HFFc6 (cell line): ENCODE data around the gene CFAP53. TPM values are rescaled to one million over a fixed set of nuclear protein-coding genes. Genes with fewer than 3 reads are reported as not detected.
"Not testable (repeated sequence)": the region's sequence is repeated elsewhere in the genome, so short reads cannot be mapped to it uniquely, and the experiment has no call there.

Source experiments
- DNase-seq: peaks from one replicate; pipeline ENCODE4 v3.0.0-alpha.2; 2018
- H3K27ac Mint-ChIP-seq: 2 replicates; pipeline ENCODE4 v1.8.0; 2020; ENCODE audit warnings: mild to moderate bottlenecking, mixed read lengths
- H3K27me3 Mint-ChIP-seq: 2 replicates; pipeline ENCODE4 v1.8.0; 2021; ENCODE audit warnings: mild to moderate bottlenecking, moderate library complexity, mixed read lengths; ENCODE audit not compliant: insufficient read depth
- H3K36me3 Mint-ChIP-seq: 2 replicates; pipeline ENCODE4 v1.8.0; 2021; ENCODE audit warnings: low read depth, mixed read lengths
- H3K4me1 Mint-ChIP-seq: 2 replicates; pipeline ENCODE4 v1.8.0; 2020; ENCODE audit warnings: low read depth, mixed read lengths
- H3K4me3 Mint-ChIP-seq: 2 replicates; pipeline ENCODE4 v1.8.0; 2020; ENCODE audit warnings: mild to moderate bottlenecking, moderate library complexity, mixed read lengths
- H3K9me3 Mint-ChIP-seq: 2 replicates; pipeline ENCODE4 v1.8.0; 2020; ENCODE audit warnings: mild to moderate bottlenecking, mixed read lengths
- total RNA-seq, 6 experiments: library from RNA; stranded (reverse); fragmentation: NEBNext Ultra II Directional; extraction: Animal tissue kit (Norgen Biotek cat#: 25700); gene quantifications; 2 replicates in 1 of 6; 3 replicates in 5 of 6; pipeline ENCODE4 v1.2.3, GENCODE V29; 2021
- TF ChIP-seq, protein P1 (sequence below): fragments of 200-600 bp; sonication (generic); IDR thresholded peaks from 2 replicates; pipeline ENCODE4 v1.5.0; 2021; ENCODE audit warnings: antibody characterized with exemption, mild to moderate bottlenecking

Gene CFAP53
- total RNA-seq, 6 experiments from 2014 or later = 0.10 to 0.17 (median 0.14) TPM; not detected in 3

DNA sequence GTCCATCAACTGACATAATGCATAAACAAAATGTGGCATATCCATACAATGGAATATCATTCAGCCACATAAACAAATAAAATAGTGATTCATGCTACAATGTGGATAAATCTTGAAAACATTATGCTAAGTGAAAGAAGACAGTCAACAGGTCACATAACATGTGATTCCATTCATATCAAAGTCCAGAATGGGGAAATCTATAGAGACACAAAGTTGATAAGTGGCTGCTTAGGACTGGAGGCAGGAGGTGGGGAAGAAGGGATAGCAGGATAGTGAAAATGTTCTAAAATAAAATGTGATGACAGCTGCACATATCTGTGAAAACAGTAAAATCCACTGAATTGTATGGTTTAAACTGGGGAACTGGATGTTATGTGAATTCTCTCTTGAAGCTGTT is 18.7 kb downstream of the CFAP53 start:
- Mint-ChIP-seq H3K9me3 (peaks cover under 1% of the 10 kb centered on the region; the same call in 1 of the 2 replicates), H3K27me3 (peaks cover 4% of the 10 kb centered on the region; the same call in 1 of the 2 replicates), H3K36me3 (no peaks in the 10 kb centered on the region), H3K4me1 (no peaks in the 10 kb centered on the region), H3K27ac (no peak overlapping the region), H3K4me3 (no peak overlapping the region)
- no peak for DNase-seq
- TF ChIP-seq, protein P1, sequence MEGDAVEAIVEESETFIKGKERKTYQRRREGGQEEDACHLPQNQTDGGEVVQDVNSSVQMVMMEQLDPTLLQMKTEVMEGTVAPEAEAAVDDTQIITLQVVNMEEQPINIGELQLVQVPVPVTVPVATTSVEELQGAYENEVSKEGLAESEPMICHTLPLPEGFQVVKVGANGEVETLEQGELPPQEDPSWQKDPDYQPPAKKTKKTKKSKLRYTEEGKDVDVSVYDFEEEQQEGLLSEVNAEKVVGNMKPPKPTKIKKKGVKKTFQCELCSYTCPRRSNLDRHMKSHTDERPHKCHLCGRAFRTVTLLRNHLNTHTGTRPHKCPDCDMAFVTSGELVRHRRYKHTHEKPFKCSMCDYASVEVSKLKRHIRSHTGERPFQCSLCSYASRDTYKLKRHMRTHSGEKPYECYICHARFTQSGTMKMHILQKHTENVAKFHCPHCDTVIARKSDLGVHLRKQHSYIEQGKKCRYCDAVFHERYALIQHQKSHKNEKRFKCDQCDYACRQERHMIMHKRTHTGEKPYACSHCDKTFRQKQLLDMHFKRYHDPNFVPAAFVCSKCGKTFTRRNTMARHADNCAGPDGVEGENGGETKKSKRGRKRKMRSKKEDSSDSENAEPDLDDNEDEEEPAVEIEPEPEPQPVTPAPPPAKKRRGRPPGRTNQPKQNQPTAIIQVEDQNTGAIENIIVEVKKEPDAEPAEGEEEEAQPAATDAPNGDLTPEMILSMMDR = no peak

DNA sequence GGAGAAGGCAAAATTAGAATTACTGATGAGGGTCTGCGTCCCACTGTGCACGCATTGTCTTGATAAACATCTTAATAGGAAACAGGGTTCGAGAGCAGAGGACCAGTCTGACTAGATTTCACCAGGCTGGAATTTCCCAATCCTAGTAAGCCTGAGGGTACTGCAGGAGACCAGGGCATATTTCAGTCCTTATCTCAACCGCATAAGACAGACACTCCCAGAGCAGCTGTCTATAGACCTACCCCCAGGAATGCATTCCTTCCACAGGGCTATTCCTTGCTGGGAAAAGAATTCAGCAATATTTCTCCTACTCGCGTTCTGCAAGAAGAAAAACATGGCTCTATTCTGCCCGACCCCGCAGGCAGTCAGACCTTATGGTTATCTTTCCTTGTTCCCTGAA is 24.5 kb downstream of the CFAP53 start:
- H3K9me3 Mint-ChIP-seq = peaks cover 28% of the 10 kb centered on the region
- H3K4me1 Mint-ChIP-seq, H3K27me3 Mint-ChIP-seq, DNase-seq, H3K27ac Mint-ChIP-seq, H3K36me3 Mint-ChIP-seq, H3K4me3 Mint-ChIP-seq: not testable (repeated sequence)

DNA sequence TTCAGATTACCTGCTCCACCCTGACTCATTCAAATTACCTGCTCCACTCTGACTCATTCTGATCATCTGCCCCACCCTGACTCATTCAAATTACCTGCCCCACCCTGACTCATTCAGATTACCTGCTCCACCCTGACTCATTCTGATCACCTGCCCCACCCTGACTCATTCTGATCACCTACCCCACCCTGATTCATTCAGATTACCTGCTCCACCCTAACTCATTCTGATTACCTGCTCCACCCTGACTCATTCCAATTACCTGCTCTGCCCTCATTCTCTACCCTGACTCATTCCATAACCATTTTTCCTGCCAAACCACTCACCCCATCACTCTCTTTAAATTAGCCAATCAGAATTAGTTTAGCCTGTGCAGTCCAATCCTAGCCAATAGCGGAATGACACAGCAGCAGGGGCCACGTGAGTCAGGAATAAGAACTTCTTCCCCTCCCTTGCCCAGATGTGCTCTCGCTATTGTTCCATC is 26.2 kb downstream of the CFAP53 start:
- peaks cover 6% of the 10 kb centered on the region for H3K27me3 Mint-ChIP-seq
- peaks cover 28% of the 10 kb centered on the region for H3K9me3 Mint-ChIP-seq
- H3K4me3 Mint-ChIP-seq = no peak overlapping the region
- H3K27ac Mint-ChIP-seq = no peak overlapping the region
- no peaks in the 10 kb centered on the region; the same call in 1 of the 2 replicates for H3K36me3 Mint-ChIP-seq
- DNase-seq = no peak
- TF ChIP-seq, protein P1 = no peak
- H3K4me1 Mint-ChIP-seq = no peaks in the 10 kb centered on the region

DNA sequence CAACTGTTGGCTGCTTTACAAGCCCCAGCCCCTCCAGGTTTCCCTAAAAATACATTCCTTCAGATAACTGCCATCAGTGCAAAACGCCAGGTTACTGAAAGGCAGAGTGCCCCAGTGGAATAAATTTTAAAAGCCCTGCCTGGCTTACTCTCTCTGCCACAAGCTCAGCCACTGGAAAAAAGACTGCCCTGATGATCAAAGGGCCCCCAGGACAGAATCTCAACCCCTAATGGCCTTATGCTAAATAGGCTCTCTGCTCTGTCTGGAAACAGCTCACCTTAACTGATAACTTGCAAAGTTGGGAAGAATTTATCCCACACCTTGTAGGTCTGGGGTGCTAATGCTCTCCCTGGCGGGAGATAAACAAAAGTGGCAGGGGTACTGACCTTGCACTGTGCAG is 33.9 kb downstream of the CFAP53 start:
- TF ChIP-seq, protein P1 = no peak
- no peaks in the 10 kb centered on the region for H3K4me1 Mint-ChIP-seq
- no peak for DNase-seq
- peaks cover 5% of the 10 kb centered on the region; the same call in 1 of the 2 replicates for H3K27me3 Mint-ChIP-seq
- H3K36me3 Mint-ChIP-seq = no peaks in the 10 kb centered on the region
- H3K4me3 Mint-ChIP-seq = no peak overlapping the region
- H3K9me3 Mint-ChIP-seq = no peaks in the 10 kb centered on the region
- no peak overlapping the region for H3K27ac Mint-ChIP-seq

DNA sequence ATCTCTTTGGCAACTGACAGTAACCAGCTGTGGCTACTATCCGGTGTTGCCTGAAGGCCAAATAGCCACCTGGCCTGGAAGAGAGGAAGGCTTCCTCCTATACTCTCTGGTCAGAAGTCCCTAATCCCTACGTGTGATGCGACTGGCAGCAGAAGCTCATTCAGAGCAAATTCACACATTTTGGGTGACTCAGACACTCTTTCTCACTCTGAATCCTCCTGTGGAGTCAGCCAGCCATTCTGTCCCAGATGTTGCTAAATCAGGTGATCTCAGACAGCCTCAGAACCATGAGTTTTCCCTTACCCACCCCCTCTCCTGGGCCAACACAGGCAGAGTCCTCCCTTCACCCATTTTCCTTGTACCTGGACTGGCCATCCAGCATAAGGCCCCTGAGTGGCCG is 34.7 kb downstream of the CFAP53 start:
- Mint-ChIP-seq H3K27me3 (peaks cover 5% of the 10 kb centered on the region; the same call in 1 of the 2 replicates), H3K9me3 (no peaks in the 10 kb centered on the region), H3K36me3 (no peaks in the 10 kb centered on the region), H3K27ac (no peak overlapping the region), H3K4me3 (no peak overlapping the region), H3K4me1 (no peaks in the 10 kb centered on the region)
- TF ChIP-seq, protein P1 = no peak
- DNase-seq = no peak

DNA sequence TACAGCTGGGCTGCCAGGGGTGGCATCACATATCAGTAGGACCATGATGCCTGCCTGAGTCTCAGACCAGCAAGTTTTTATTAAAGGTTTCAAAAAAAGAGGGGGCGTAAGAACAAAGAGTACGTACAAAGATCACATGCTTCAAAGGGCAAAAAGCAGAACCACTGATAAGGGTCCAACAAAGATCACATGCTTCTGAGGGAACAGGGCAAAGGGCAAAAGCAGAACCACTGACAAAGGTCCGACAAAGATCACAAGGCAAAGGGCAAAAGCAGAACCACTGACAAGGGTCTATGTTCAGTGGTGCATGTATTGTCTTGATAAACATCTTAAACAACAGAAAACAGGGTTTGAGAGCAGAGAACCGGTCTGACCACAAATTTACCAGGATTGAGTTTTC is 46.0 kb downstream of the CFAP53 start:
- not testable (repeated sequence) for H3K27ac Mint-ChIP-seq, H3K4me3 Mint-ChIP-seq, H3K9me3 Mint-ChIP-seq, H3K4me1 Mint-ChIP-seq, H3K27me3 Mint-ChIP-seq, H3K36me3 Mint-ChIP-seq, DNase-seq
